ENCODE measurements around the gene LAMA2.
A peak's percentile ranks its signal among the peaks of the same experiment; 100 is the strongest.

LAMA2 gene

GRCh38 chr6:129215246-129215645 is 332.3 kb downstream of the LAMA2 start:
- no peak for DNase-seq (ENCODE audit: low read depth in 2 of 2)

GRCh38 chr6:129215916-129216520 is 333.1 kb downstream of the LAMA2 start:
- DNase-seq (ENCODE audit: low read depth in 2 of 2), result no peak

- no peak for DNase-seq (ENCODE audit: low read depth in 2 of 2)
These were observed 334.8 kb downstream of the LAMA2 start for GRCh38 chr6:129217701-129218100.

GRCh38 chr6:129233458-129234134 is 350.7 kb downstream of the LAMA2 start:
- DNase-seq (ENCODE audit: low read depth in 2 of 2), result no peak

GRCh38 chr6:129235167-129236000 is 352.4 kb downstream of the LAMA2 start:
- no peak for DNase-seq (ENCODE audit: low read depth in 2 of 2)

GRCh38 chr6:129236001-129236517 is 353.1 kb downstream of the LAMA2 start:
- no peak for DNase-seq (ENCODE audit: low read depth in 2 of 2)

GRCh38 chr6:129238991-129239390 is 356.1 kb downstream of the LAMA2 start:
- DNase-seq (ENCODE audit: low read depth in 2 of 2), result no peak

GRCh38 chr6:129239825-129240491 is 357.0 kb downstream of the LAMA2 start:
- no peak for DNase-seq (ENCODE audit: low read depth in 2 of 2)

- no peak for DNase-seq (ENCODE audit: low read depth in 2 of 2)
These were observed 357.5 kb downstream of the LAMA2 start for GRCh38 chr6:129240492-129240853.

GRCh38 chr6:129242546-129242945 is 359.6 kb downstream of the LAMA2 start:
- no peak for DNase-seq (ENCODE audit: low read depth in 2 of 2)

- DNase-seq (ENCODE audit: low read depth in 2 of 2), result no peak
These were observed 360.4 kb downstream of the LAMA2 start for GRCh38 chr6:129243377-129243776.

GRCh38 chr6:129248946-129249345 is 366.0 kb downstream of the LAMA2 start:
- no peak for DNase-seq (ENCODE audit: low read depth in 2 of 2)

GRCh38 chr6:129251669-129252376 is 368.9 kb downstream of the LAMA2 start:
- peak; percentile 10 to 45 for DNase-seq (ENCODE audit: low read depth in 2 of 2)

GRCh38 chr6:129252377-129253071 is 369.6 kb downstream of the LAMA2 start:
- no peak for DNase-seq (ENCODE audit: low read depth in 2 of 2)

- DNase-seq (ENCODE audit: low read depth in 2 of 2), result no peak
These were observed 370.3 kb downstream of the LAMA2 start for GRCh38 chr6:129253242-129253641.

- DNase-seq (ENCODE audit: low read depth in 2 of 2), result no peak
These were observed 370.8 kb downstream of the LAMA2 start for GRCh38 chr6:129253727-129254126.

GRCh38 chr6:129257196-129257595 is 374.3 kb downstream of the LAMA2 start:
- DNase-seq (ENCODE audit: low read depth in 2 of 2), result no peak

- no peak for DNase-seq (ENCODE audit: low read depth in 2 of 2)
These were observed 379.7 kb downstream of the LAMA2 start for GRCh38 chr6:129262661-129263060.

- DNase-seq (ENCODE audit: low read depth in 2 of 2), result no peak
These were observed 380.2 kb downstream of the LAMA2 start for GRCh38 chr6:129263176-129263575.

GRCh38 chr6:129264480-129265045 is 381.6 kb downstream of the LAMA2 start:
- no peak for DNase-seq (ENCODE audit: low read depth in 2 of 2)

All from stimulated activated CD4-positive, alpha-beta T cell treated with anti-CD3 and anti-CD28 coated beads, Interleukin-12 subunit alpha, Interleukin-12 subunit beta, amount 100 ng/mL, for 24 hours (primary cell).